ENCODE measurements around the gene KCP. TPM values are rescaled to one million over a fixed set of nuclear protein-coding genes. Genes with fewer than 3 reads are reported as not detected.

The KCP gene
- total and polyA plus RNA-seq, 5 donors, result 0.23 to 0.36 (median 0.25) TPM

GRCh38 chr7:128938544-128939074 lies 28.1 kb upstream of the KCP start:
- H3K4me1 ChIP-seq (ENCODE audit: control insufficient read depth, insufficient read depth, low read length), result no peaks in the 10 kb centered on the region
- no peaks in the 10 kb centered on the region for H3K9me3 ChIP-seq (ENCODE audit: control insufficient read depth, low read length)
- no peaks in the 10 kb centered on the region for H3K27me3 ChIP-seq (ENCODE audit: control insufficient read depth, insufficient read depth)
- no peak overlapping the region for H3K27ac ChIP-seq (ENCODE audit: low read length)
- intact Hi-C loops (cut with DNase I), result no loop called here
- DNase-seq (peak in 2 of 3 donors; percentile 70 to 79), ATAC-seq (peak; percentile 16 to 17)
- WGBS, result 2% methylated on average over 30 of the region's 30 CpGs
- H3K4me3 ChIP-seq (ENCODE audit: low read length), result peak overlapping the region; percentile 29

- 1% methylated on average over 83 of the region's 83 CpGs for WGBS
- ATAC-seq (peak; percentile 43 to 46), DNase-seq (peak; percentile 49 to 81 (median 77))
- peak within 1 kb of the TSS; percentile 29 for H3K4me3 ChIP-seq (ENCODE audit: low read length)
- no peak within 1 kb of the TSS for H3K27ac ChIP-seq (ENCODE audit: low read length)
- no peaks in the 10 kb centered on the region for H3K9me3 ChIP-seq (ENCODE audit: control insufficient read depth, low read length)
- no peaks in the 10 kb centered on the region for H3K4me1 ChIP-seq (ENCODE audit: control insufficient read depth, insufficient read depth, low read length)
- intact Hi-C loops (cut with DNase I), result no loop called here
- H3K27me3 ChIP-seq (ENCODE audit: control insufficient read depth, insufficient read depth), result no peaks in the 10 kb centered on the region
Observed at GRCh38 chr7:128937647-128938543, 27.4 kb upstream of the KCP start, which contains the start of gene IRF5. Gene IRF5, plus strand, starts transcription at chr7:128937927. Its CDS starts 4,155 bp downstream, at chr7:128942082.

- H3K9me3 ChIP-seq (ENCODE audit: control insufficient read depth, low read length), result no peaks in the 10 kb centered on the region
- 49% methylated on average over 17 of the region's 17 CpGs for WGBS
- no peaks in the 10 kb centered on the region for H3K4me1 ChIP-seq (ENCODE audit: control insufficient read depth, insufficient read depth, low read length)
- no peak for ATAC-seq
- intact Hi-C loops (cut with DNase I), result no loop called here
- no peak for DNase-seq
- no peak overlapping the region for H3K4me3 ChIP-seq (ENCODE audit: low read length)
- H3K27ac ChIP-seq (ENCODE audit: low read length), result no peak overlapping the region
- H3K27me3 ChIP-seq (ENCODE audit: control insufficient read depth, insufficient read depth), result no peaks in the 10 kb centered on the region
Observed at GRCh38 chr7:128937271-128937646, 26.8 kb upstream of the KCP start.

GRCh38 chr7:128936798-128937197 lies 26.3 kb upstream of the KCP start:
- no peak overlapping the region for H3K27ac ChIP-seq (ENCODE audit: low read length)
- H3K4me1 ChIP-seq (ENCODE audit: control insufficient read depth, insufficient read depth, low read length), result no peaks in the 10 kb centered on the region
- no peaks in the 10 kb centered on the region for H3K9me3 ChIP-seq (ENCODE audit: control insufficient read depth, low read length)
- H3K4me3 ChIP-seq (ENCODE audit: low read length), result no peak overlapping the region
- intact Hi-C loops (cut with DNase I), result no loop called here
- no peaks in the 10 kb centered on the region for H3K27me3 ChIP-seq (ENCODE audit: control insufficient read depth, insufficient read depth)
- WGBS, result 79% methylated on average over 4 of the region's 4 CpGs
- DNase-seq (no peak), ATAC-seq (no peak)

GRCh38 chr7:128935342-128935730 lies 24.8 kb upstream of the KCP start:
- WGBS, result 49% methylated on average over 6 of the region's 6 CpGs
- no peaks in the 10 kb centered on the region for H3K27me3 ChIP-seq (ENCODE audit: control insufficient read depth, insufficient read depth)
- intact Hi-C loops (cut with DNase I), result no loop called here
- H3K4me3 ChIP-seq (ENCODE audit: low read length), result no peak overlapping the region
- ATAC-seq (no peak), DNase-seq (no peak)
- H3K27ac ChIP-seq (ENCODE audit: low read length), result no peak overlapping the region
- no peaks in the 10 kb centered on the region for H3K9me3 ChIP-seq (ENCODE audit: control insufficient read depth, low read length)
- no peaks in the 10 kb centered on the region for H3K4me1 ChIP-seq (ENCODE audit: control insufficient read depth, insufficient read depth, low read length)

- peak; percentile 9 to 28 for ATAC-seq
- peak in 1 of 3 donors; percentile 55 for DNase-seq
- 65% methylated on average over 14 of the region's 14 CpGs for WGBS
- no peak overlapping the region for H3K4me3 ChIP-seq (ENCODE audit: low read length)
- no peaks in the 10 kb centered on the region for H3K27me3 ChIP-seq (ENCODE audit: control insufficient read depth, insufficient read depth)
- no peaks in the 10 kb centered on the region for H3K4me1 ChIP-seq (ENCODE audit: control insufficient read depth, insufficient read depth, low read length)
- H3K9me3 ChIP-seq (ENCODE audit: control insufficient read depth, low read length), result no peaks in the 10 kb centered on the region
- intact Hi-C loops (cut with DNase I), result no loop called here
- H3K27ac ChIP-seq (ENCODE audit: low read length), result no peak overlapping the region
Observed at GRCh38 chr7:128934361-128935341, 24.1 kb upstream of the KCP start.

GRCh38 chr7:128933180-128933891 lies 22.8 kb upstream of the KCP start:
- DNase-seq, result no peak
- Histone ChIP-seq H3K4me1 (ENCODE audit: control insufficient read depth, insufficient read depth, low read length) (no peaks in the 10 kb centered on the region), H3K27ac (ENCODE audit: low read length) (no peak overlapping the region), H3K4me3 (ENCODE audit: low read length) (no peak overlapping the region), H3K9me3 (ENCODE audit: control insufficient read depth, low read length) (no peaks in the 10 kb centered on the region), H3K27me3 (ENCODE audit: control insufficient read depth, insufficient read depth) (no peaks in the 10 kb centered on the region)
- WGBS, result 53% methylated on average over 15 of the region's 15 CpGs
- intact Hi-C loops (cut with DNase I), result no loop called here
- peak; percentile 50 to 58 for ATAC-seq

- Histone ChIP-seq H3K27me3 (ENCODE audit: control insufficient read depth, insufficient read depth) (no peaks in the 10 kb centered on the region), H3K4me1 (ENCODE audit: control insufficient read depth, insufficient read depth, low read length) (no peaks in the 10 kb centered on the region), H3K27ac (ENCODE audit: low read length) (no peak overlapping the region), H3K4me3 (ENCODE audit: low read length) (no peak overlapping the region), H3K9me3 (ENCODE audit: control insufficient read depth, low read length) (no peaks in the 10 kb centered on the region)
- ATAC-seq (no peak), DNase-seq (no peak)
- WGBS, result 71% methylated on average over 4 of the region's 4 CpGs
- intact Hi-C loops (cut with DNase I), result no loop called here
Observed at GRCh38 chr7:128932862-128933179, 22.3 kb upstream of the KCP start.

GRCh38 chr7:128931965-128932861 lies 21.7 kb upstream of the KCP start:
- intact Hi-C loops (cut with DNase I), result no loop called here
- no peak overlapping the region for H3K4me3 ChIP-seq (ENCODE audit: low read length)
- DNase-seq (no peak), ATAC-seq (no peak)
- H3K27me3 ChIP-seq (ENCODE audit: control insufficient read depth, insufficient read depth), result no peaks in the 10 kb centered on the region
- 89% methylated on average over 19 of the region's 19 CpGs for WGBS
- no peaks in the 10 kb centered on the region for H3K9me3 ChIP-seq (ENCODE audit: control insufficient read depth, low read length)
- no peaks in the 10 kb centered on the region for H3K4me1 ChIP-seq (ENCODE audit: control insufficient read depth, insufficient read depth, low read length)
- H3K27ac ChIP-seq (ENCODE audit: low read length), result no peak overlapping the region
